HG02840 (cell line): ENCODE data around the gene TMEM176A.
"Not testable (repeated sequence)": the region's sequence is repeated elsewhere in the genome, so short reads cannot be mapped to it uniquely, and the experiment has no call there.

Experiments
- ATAC-seq: cut with Tn5 transposase; IDR thresholded peaks from one replicate; pipeline ENCODE4 v1.9.1; 2021; ENCODE audit warnings: mild to moderate bottlenecking, moderate library complexity, moderate number of reproducible peaks; ENCODE audit not compliant: unreplicated experiment, low FRiP score

The TMEM176A gene

GRCh38 chr7:150807616-150808438 is 7.3 kb downstream of the TMEM176A start:
- ATAC-seq, result not testable (repeated sequence)

GRCh38 chr7:150814328-150815001 is 13.9 kb downstream of the TMEM176A start:
- ATAC-seq, result no peak

DNA sequence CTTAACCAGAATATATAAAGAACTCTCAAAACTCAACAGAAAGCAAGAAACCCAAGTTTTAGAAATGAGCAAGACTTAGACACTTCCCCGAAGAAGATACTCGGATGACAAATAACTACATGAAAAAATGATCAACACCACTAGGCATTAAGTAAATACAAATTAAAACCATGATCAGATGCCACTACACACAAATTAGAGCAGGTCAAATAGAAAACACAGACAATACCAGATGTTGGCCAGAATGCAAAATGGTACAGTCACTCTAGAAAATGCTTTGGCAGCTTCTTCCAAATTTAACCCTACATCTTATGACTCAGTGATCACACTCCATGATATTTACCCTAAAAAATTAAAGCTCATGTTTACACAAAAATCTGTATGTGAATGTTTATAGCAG is 18.4 kb downstream of the TMEM176A start:
- ATAC-seq, result no peak

- ATAC-seq, result no peak
Observed at GRCh38 chr7:150820148-150820547, 19.6 kb downstream of the TMEM176A start.

DNA sequence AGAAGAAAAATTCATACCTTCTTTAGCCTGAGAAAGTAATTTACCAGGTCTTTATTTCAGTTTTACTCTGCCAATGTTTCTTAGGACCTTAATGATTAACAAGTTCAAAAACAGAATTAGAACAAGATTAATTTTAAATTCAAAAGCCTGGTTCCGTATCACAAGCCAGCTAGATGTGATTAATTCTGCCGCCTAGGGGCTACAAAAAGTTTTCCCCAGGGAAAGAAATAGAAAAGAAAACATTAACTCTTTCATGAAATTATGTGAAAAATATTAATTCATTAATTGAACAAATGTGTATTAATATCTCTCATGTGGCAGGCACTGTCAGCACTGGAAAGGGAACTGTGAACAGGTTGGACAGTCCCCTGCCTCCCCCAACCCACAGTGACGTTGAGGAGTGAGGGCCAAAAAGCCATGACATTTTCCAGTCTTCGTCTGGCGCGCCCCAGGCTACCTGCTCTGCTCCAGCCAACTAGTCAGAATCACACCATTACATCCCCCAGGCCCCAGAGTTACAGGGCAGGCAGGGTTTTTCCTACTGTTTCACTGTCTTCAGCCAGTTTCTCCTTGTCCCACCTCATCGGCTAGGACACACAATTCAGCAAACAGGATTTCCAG is 20.1 kb downstream of the TMEM176A start:
- ATAC-seq, result no peak

GRCh38 chr7:150823043-150823442 is 22.5 kb downstream of the TMEM176A start:
- ATAC-seq, result no peak

GRCh38 chr7:150823484-150824126 is 23.0 kb downstream of the TMEM176A start:
- no peak for ATAC-seq

DNA sequence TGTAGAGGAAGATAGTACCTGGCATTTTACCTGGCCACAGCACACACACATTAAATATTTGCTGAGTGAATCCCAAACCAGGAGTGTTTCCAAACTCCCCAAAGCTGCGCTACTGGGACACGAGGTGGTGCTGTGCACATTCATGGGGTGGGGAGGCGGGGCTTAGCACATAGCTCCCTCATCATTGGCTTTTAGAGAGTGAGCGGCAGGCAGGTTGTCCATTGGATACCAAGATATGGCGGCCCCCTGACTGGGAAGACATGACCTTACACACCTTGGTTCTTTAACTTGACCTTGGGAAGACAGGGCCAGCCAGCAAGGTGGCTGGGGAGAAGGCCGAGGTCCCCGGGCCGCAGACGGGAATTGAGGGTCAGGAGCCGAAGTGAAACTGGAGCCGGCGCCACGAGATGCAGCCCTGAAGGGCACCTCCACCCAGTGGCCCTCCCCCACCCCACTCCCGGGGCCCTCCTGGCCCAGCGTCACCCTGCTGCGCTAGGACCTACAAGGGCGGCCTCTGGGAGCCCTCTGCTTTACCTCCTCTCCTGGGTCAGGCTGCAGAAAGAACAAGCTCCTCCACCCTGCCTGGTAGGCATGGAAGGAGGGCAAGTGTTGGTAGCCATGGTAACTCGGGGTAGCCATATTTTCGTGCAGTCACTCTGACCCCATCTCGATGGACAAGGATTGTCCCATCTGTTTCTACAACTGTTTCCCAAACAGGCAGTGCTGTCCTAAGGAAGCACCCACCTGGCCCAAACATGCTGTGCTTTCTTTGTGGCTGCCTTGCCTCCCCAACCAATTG is 24.0 kb downstream of the TMEM176A start:
- ATAC-seq, result no peak

- ATAC-seq, result no peak
Observed at GRCh38 chr7:150826061-150826849, 25.7 kb downstream of the TMEM176A start.

DNA sequence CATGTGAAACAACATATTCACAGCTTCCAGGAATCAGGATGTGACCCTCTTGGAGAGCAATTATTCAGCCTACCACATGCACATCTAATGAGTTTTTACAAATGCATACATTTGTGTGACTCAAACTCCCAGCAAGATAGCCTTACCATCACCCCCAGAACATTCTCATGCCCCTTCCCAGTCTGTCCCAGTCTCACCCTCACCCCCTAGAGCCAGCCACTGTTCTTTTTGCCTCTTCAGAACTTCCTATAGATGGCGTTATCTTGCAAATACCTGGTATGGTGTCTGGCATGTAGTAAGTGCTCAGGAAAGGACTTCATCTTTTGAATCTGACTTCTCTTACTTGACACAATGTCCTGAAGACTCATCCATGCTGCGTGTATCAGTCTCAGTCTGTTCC is 27.8 kb downstream of the TMEM176A start:
- ATAC-seq, result no peak

DNA sequence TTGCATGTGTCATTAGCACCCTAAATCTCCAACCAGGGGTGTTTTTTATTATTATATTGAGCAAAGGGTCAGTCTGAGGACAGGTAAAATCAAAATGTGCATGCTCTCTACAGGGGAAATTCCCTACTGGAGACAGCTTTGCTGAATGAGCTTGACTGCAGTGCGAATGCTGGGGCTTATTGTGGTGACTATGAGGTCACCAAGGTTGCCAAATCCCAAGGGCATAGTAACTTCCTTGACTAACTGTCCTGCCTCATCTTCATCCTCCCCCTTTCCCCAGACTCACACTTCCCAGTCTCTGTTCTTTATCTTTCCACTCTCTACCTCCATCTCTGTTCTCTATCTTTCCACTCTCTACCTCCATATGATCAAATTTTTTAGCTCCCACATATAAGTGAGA is 28.9 kb downstream of the TMEM176A start:
- no peak for ATAC-seq

- no peak for ATAC-seq
Observed at GRCh38 chr7:150830937-150831336, 30.4 kb downstream of the TMEM176A start.

DNA sequence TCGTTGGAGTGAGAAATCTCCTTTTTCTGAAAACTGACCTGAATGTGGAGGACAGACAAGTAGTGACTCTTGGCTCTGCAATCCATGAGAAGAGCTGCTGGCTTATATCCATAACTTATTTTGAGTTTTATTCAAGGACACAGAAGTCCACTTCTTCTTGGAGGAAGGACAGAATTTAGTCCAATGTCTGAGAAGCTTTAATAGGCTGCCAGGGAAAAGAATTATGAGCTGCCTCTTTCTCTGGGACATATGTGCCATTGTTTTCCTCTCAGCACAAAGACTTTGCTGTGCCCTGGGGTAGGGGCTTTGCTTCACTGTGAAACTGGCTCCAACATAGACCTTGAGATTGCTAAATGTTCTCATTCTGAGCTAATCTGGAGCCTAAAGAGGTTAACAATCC is 31.3 kb downstream of the TMEM176A start:
- ATAC-seq, result no peak

DNA sequence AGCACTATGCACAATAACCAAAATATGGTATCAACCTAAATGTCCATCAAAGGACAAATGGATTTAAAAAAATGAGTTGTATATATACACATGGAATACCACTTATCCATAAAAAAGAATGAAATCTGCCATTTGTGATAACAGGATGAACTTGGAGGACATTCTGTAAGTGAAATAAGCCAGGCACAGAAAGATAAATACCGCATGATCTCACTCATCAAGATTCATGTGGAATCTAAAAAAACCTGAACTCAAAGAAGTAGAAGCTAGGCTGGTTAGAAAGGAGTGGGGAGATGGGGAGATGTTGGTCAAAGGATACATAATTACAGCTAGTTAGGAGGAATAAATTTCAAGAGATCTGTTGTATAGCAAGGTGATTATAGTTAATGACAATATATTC is 34.5 kb downstream of the TMEM176A start:
- no peak for ATAC-seq

- no peak for ATAC-seq
Observed at GRCh38 chr7:150835702-150836280, 35.2 kb downstream of the TMEM176A start.

DNA sequence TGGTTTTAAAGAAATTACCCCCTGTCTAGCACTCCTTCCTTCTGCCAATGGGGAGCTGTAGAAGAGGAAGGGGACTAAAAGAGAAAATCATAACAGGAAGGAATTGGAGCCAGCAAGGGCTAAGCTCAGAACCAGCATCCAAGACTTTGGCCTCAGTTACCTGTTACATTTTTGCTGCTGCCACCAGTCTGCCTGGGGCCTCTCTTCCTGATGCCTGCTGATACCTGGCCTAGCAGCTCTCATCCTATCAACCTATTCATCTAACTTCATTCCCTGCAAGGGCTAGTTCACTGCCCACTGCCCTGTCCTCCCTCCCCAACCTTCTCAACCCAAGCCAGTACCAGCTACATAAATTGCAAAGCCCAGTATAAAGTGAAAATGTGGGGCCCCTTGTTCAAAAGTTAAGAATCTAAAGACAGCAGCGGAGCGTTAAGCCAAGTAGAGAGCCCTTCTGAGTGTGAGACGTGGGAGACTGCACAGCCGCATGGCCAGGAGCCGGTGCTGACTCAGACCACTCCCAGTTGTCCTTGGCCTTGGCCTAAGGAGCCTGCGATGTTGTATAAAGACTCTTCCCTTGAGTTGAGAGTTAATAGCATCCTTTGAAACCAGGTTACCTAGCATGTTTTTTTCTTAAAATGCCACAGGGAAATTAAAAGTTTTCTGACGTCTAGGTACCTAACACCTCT is 38.5 kb downstream of the TMEM176A start:
- ATAC-seq, result no peak

DNA sequence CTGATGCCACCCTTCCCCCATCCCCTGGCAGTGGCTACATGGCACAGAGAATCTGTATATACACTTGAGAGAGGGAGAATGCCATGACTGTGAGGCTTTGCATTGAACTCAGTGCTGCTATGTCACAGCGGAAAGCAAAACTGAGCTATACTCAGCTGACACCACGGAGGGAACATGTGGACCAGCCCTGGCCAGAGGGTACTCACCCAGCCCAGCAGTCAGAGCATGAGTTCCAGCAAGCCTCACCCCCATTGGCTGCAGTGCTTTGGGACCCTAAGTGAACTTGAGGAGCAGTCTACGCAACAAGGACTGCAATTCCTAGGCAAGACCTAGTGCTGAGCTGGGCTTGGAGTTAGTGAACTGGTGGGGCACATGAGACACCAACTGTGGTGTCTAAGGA is 41.4 kb downstream of the TMEM176A start:
- ATAC-seq, result no peak

DNA sequence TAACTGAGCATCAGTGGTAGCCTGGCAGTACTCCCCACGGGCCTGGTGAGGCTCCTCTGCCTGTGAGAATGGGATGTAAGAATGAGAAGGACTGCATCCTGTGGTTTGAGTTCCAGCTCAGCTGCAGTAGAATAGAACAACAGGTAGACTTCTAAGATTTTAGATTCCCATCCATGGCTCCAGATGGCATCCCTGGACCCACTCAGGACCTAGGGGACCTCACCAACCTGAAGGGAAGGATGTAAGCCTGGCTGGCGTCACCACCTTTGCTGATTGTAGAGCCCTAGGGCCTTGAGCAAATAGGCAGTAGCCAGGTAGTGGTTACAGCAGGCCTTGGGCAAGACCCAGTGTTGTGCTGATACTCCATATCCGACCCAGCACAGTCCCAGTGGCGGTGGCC is 42.1 kb downstream of the TMEM176A start:
- no peak for ATAC-seq
